Measurements from ENCODE around the gene TTC7B. TPM values are rescaled to one million over a fixed set of nuclear protein-coding genes. Genes with fewer than 3 reads are reported as not detected.
A peak's percentile ranks its signal among the peaks of the same experiment; 100 is the strongest.

Gene TTC7B
- total RNA-seq, 1 donor from 2014 or later, result 40.3 TPM

DNA sequence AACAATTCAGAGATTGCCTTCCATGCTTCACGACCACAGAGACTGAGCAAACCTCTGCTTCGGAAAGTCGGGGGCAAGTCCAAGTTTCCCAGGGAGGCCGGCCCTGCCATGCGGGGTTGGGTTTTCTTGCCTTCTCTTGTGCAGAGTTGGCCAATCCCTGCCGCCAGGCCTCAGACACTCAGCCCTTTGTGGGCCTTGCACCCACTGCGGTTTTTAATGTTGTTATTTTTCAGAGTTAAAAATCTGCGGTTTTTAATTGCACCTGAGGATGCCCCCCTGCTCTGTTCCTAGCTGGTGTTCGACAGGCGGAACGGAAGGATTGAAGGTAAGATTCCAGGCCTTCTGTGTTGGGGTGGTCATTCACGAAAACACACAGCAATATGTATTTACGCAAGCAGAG is 310.7 kb downstream of the TTC7B start:
- H3K27me3 Mint-ChIP-seq (ENCODE audit: low read depth), result peaks cover 16% of the 10 kb centered on the region
- no peak overlapping the region for H3K4me3 Mint-ChIP-seq (ENCODE audit: unreplicated experiment)
- H3K36me3 Mint-ChIP-seq (ENCODE audit: low read depth), result no peaks in the 10 kb centered on the region
- peaks cover 6% of the 10 kb centered on the region for H3K4me1 Mint-ChIP-seq (ENCODE audit: low read depth)
- H3K27ac Mint-ChIP-seq (ENCODE audit: unreplicated experiment), result no peak overlapping the region
- TF ChIP-seq, protein P1, sequence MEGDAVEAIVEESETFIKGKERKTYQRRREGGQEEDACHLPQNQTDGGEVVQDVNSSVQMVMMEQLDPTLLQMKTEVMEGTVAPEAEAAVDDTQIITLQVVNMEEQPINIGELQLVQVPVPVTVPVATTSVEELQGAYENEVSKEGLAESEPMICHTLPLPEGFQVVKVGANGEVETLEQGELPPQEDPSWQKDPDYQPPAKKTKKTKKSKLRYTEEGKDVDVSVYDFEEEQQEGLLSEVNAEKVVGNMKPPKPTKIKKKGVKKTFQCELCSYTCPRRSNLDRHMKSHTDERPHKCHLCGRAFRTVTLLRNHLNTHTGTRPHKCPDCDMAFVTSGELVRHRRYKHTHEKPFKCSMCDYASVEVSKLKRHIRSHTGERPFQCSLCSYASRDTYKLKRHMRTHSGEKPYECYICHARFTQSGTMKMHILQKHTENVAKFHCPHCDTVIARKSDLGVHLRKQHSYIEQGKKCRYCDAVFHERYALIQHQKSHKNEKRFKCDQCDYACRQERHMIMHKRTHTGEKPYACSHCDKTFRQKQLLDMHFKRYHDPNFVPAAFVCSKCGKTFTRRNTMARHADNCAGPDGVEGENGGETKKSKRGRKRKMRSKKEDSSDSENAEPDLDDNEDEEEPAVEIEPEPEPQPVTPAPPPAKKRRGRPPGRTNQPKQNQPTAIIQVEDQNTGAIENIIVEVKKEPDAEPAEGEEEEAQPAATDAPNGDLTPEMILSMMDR (IDR thresholded peaks at IDR 0.05), result no peak
- H3K9me3 Mint-ChIP-seq (ENCODE audit: low read depth), result no peaks in the 10 kb centered on the region
- no peak for DNase-seq (ENCODE audit: low spot score)

GRCh38 chr14:90504643-90505042 is 311.6 kb downstream of the TTC7B start:
- TF ChIP-seq, protein P1 (IDR thresholded peaks at IDR 0.05), result no peak
- no peak overlapping the region for H3K4me3 Mint-ChIP-seq (ENCODE audit: unreplicated experiment)
- DNase-seq (ENCODE audit: low spot score), result no peak
- H3K36me3 Mint-ChIP-seq (ENCODE audit: low read depth), result no peaks in the 10 kb centered on the region
- no peaks in the 10 kb centered on the region for H3K9me3 Mint-ChIP-seq (ENCODE audit: low read depth)
- H3K27ac Mint-ChIP-seq (ENCODE audit: unreplicated experiment), result no peak overlapping the region
- H3K27me3 Mint-ChIP-seq (ENCODE audit: low read depth), result peaks cover 18% of the 10 kb centered on the region
- peaks cover 6% of the 10 kb centered on the region for H3K4me1 Mint-ChIP-seq (ENCODE audit: low read depth)

GRCh38 chr14:90503582-90503981 is 312.6 kb downstream of the TTC7B start:
- Mint-ChIP-seq H3K27me3 (ENCODE audit: low read depth) (peaks cover 18% of the 10 kb centered on the region), H3K4me3 (ENCODE audit: unreplicated experiment) (no peak overlapping the region), H3K9me3 (ENCODE audit: low read depth) (no peaks in the 10 kb centered on the region), H3K36me3 (ENCODE audit: low read depth) (no peaks in the 10 kb centered on the region), H3K4me1 (ENCODE audit: low read depth) (peaks cover 6% of the 10 kb centered on the region), H3K27ac (ENCODE audit: unreplicated experiment) (no peak overlapping the region)
- DNase-seq (ENCODE audit: low spot score), result no peak
- TF ChIP-seq, protein P1 (IDR thresholded peaks at IDR 0.05), result no peak

GRCh38 chr14:90502760-90503159 is 313.5 kb downstream of the TTC7B start:
- Mint-ChIP-seq H3K4me3 (ENCODE audit: unreplicated experiment) (no peak overlapping the region), H3K27ac (ENCODE audit: unreplicated experiment) (no peak overlapping the region), H3K27me3 (ENCODE audit: low read depth) (peaks cover 22% of the 10 kb centered on the region), H3K9me3 (ENCODE audit: low read depth) (no peaks in the 10 kb centered on the region), H3K36me3 (ENCODE audit: low read depth) (no peaks in the 10 kb centered on the region), H3K4me1 (ENCODE audit: low read depth) (peaks cover 6% of the 10 kb centered on the region)
- TF ChIP-seq, protein P1 (IDR thresholded peaks at IDR 0.05), result no peak
- no peak for DNase-seq (ENCODE audit: low spot score)

GRCh38 chr14:90500665-90501370 is 315.4 kb downstream of the TTC7B start:
- TF ChIP-seq, protein P1 (IDR thresholded peaks at IDR 0.05), result no peak
- H3K4me1 Mint-ChIP-seq (ENCODE audit: low read depth), result peaks cover 6% of the 10 kb centered on the region
- H3K9me3 Mint-ChIP-seq (ENCODE audit: low read depth), result no peaks in the 10 kb centered on the region
- DNase-seq (ENCODE audit: low spot score), result peak; percentile 63
- no peak overlapping the region for H3K4me3 Mint-ChIP-seq (ENCODE audit: unreplicated experiment)
- H3K27me3 Mint-ChIP-seq (ENCODE audit: low read depth), result peaks cover 22% of the 10 kb centered on the region
- H3K27ac Mint-ChIP-seq (ENCODE audit: unreplicated experiment), result no peak overlapping the region
- no peaks in the 10 kb centered on the region for H3K36me3 Mint-ChIP-seq (ENCODE audit: low read depth)
